Stimulated activated naive CD8-positive, alpha-beta T cell treated with anti-CD3 and anti-CD28 coated beads, Interleukin-15, amount 100 ng/mL, for 72 hours (primary cell): Measurements from ENCODE around the gene DPYSL3.
A peak's percentile ranks its signal among the peaks of the same experiment; 100 is the strongest.

ENCODE experiments used
- ATAC-seq: fragments of 150-1000 bp; cut with Tn5 transposase; 2 replicates; pipeline ENCODE4 v1.10.0; 2021; ENCODE audit warnings: mild to moderate bottlenecking, moderate library complexity
- DNase-seq, 2 donors: peaks; one replicate each; pipeline ENCODE4 v3.0.0; 2021 to 2022
- H3K27ac Mint-ChIP-seq, 2 donors: one replicate each; pipeline ENCODE4 v1.8.0; 2022; ENCODE audit warnings: mild to moderate bottlenecking in 2 of 2, mixed read lengths in 2 of 2, moderate library complexity in 2 of 2
- H3K27me3 Mint-ChIP-seq: one replicate; pipeline ENCODE4 v1.8.0; 2022; ENCODE audit warnings: mixed read lengths
- H3K4me1 Mint-ChIP-seq: one replicate; pipeline ENCODE4 v1.8.0; 2022; ENCODE audit warnings: mild to moderate bottlenecking, mixed read lengths
- H3K4me3 Mint-ChIP-seq, 2 donors: one replicate each; pipeline ENCODE4 v1.8.0; 2022; ENCODE audit warnings: mild to moderate bottlenecking in 2 of 2, mixed read lengths in 2 of 2, moderate library complexity in 1 of 2
- H3K9me3 Mint-ChIP-seq, 2 donors: one replicate each; pipeline ENCODE4 v1.8.0; 2022; ENCODE audit warnings: mixed read lengths in 2 of 2

DPYSL3 gene

GRCh38 chr5:147487031-147487750 is 22.7 kb downstream of the DPYSL3 start:
- DNase-seq: no peak
- peaks cover 32% of the 10 kb centered on the region for H3K27me3 Mint-ChIP-seq
- H3K9me3 Mint-ChIP-seq: no peaks in the 10 kb centered on the region

DNA sequence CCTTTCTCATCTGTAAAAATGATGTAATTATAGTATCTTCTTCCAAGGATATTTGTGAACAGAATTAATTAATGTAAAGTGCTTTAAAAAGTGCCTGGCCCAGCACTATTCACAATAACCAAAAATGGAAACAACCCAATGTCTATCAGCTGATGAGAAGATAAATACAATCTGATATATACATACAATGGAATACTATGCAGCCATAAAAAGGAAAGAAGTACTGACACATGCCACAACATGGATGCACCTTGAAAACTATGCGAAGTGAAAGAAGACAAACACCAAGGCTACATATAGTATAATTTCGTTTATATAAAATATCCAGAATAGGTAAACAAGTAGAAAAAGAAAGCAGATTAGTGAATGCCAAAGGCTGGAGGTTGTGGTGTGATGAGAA is 24.1 kb downstream of the DPYSL3 start:
- DNase-seq (no peak), ATAC-seq (no peak)
- Mint-ChIP-seq H3K27ac (no peak overlapping the region), H3K9me3 (no peaks in the 10 kb centered on the region), H3K27me3 (peaks cover 32% of the 10 kb centered on the region), H3K4me1 (no peaks in the 10 kb centered on the region), H3K4me3 (no peak overlapping the region)

More at GRCh38 chr5:147487031-147487750, 22.7 kb downstream of the DPYSL3 start:
- Mint-ChIP-seq H3K27ac (no peak overlapping the region), H3K4me3 (no peak overlapping the region), H3K4me1 (no peaks in the 10 kb centered on the region)
- ATAC-seq: no peak

DNA sequence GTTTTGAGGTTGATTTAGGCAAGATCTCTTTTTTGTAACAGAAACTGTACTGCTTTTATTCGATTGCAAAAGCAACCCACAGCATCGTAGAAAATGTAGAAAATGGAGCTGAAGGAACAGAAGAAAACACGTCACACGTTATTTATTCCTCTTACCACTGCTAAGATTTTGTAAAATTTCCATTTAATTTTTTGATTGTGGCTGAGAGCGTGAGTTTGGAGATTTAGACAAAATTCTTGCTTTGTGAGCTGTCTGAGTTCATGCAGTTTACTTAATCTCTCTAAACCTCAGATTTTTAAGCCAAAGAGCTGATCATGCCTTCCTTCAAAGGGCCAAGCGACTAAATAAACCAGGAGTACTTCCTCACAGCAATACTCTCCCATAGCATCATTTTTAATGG is 24.8 kb downstream of the DPYSL3 start:
- Mint-ChIP-seq H3K9me3 (peaks cover 0 to 4% of the 10 kb centered on the region in 2 donors), H3K27ac (no peak overlapping the region), H3K4me1 (no peaks in the 10 kb centered on the region), H3K4me3 (no peak overlapping the region), H3K27me3 (peaks cover 27% of the 10 kb centered on the region)
- DNase-seq (no peak), ATAC-seq (no peak)

GRCh38 chr5:147484708-147485020 is 25.2 kb downstream of the DPYSL3 start:
- ATAC-seq: no peak
- Mint-ChIP-seq H3K4me1 (no peaks in the 10 kb centered on the region), H3K4me3 (no peak overlapping the region)

GRCh38 chr5:147483961-147484707 is 25.7 kb downstream of the DPYSL3 start:
- Mint-ChIP-seq H3K4me3 (no peak overlapping the region), H3K27me3 (peaks cover 34% of the 10 kb centered on the region), H3K9me3 (peaks cover 0 to 5% of the 10 kb centered on the region in 2 donors), H3K27ac (no peak overlapping the region), H3K4me1 (no peaks in the 10 kb centered on the region)
- no peak for DNase-seq
- no peak for ATAC-seq

More at GRCh38 chr5:147484708-147485020, 25.2 kb downstream of the DPYSL3 start:
- Mint-ChIP-seq H3K27ac (no peak overlapping the region), H3K9me3 (peaks cover 0 to 5% of the 10 kb centered on the region in 2 donors), H3K27me3 (peaks cover 29% of the 10 kb centered on the region)
- no peak for DNase-seq

DNA sequence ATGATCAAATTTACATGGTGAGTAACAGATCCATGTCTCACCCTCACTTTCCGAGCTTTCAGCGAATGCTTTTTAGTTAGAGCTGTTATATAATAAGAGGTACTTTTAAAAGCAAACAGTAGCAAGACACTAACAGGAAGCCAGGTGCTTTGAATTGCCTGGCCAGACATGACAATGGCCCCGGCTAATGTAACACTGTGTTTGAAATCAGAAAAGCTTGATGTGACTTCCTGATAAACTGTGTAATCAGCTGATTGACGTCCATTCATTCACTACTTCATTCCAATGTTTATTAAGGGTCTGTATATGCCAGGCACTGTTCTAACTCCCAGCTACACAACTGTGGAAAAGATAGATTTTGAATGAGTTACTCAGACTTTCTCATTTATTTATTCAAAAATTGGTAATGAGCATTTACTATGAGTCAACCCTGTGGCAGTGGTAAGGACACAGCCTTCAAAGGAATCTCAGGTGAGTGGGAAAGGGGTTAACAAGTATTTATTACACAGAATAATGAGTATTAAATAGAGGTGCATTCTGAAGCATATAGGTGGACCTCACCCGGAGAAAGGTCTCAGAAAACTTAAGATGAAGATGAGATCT is 26.6 kb downstream of the DPYSL3 start:
- peaks cover 0 to 5% of the 10 kb centered on the region in 2 donors for H3K9me3 Mint-ChIP-seq
- ATAC-seq (no peak), DNase-seq (no peak)
- no peaks in the 10 kb centered on the region for H3K4me1 Mint-ChIP-seq
- no peak overlapping the region for H3K27ac Mint-ChIP-seq
- no peak overlapping the region for H3K4me3 Mint-ChIP-seq
- peaks cover 42% of the 10 kb centered on the region for H3K27me3 Mint-ChIP-seq

DNA sequence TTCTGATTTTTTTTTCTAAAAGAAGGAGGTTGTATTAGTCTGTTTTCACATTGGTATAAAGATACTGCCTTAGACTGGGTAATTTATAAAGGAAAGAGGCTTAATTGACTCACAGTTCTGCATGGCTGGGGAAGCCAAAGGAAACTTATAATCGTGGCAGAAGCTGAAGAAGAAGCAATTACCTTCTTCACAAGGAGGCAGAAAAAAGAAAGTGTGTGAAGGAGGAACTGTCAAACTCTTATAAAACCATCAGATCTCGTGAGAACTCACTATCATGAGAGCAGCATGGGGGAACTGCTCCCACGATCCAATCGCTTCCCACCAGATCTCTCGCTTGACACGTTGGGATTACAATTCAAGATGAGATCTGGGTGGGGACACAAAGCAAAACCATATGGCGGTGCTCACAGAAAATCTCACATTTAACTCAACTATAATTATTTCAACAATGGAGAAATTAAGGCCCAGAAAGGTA is 27.1 kb downstream of the DPYSL3 start:
- Mint-ChIP-seq H3K4me1 (no peaks in the 10 kb centered on the region), H3K27me3 (peaks cover 39% of the 10 kb centered on the region), H3K4me3 (no peak overlapping the region), H3K9me3 (peaks cover 0 to 5% of the 10 kb centered on the region in 2 donors), H3K27ac (no peak overlapping the region)
- ATAC-seq: no peak
- DNase-seq: no peak

DNA sequence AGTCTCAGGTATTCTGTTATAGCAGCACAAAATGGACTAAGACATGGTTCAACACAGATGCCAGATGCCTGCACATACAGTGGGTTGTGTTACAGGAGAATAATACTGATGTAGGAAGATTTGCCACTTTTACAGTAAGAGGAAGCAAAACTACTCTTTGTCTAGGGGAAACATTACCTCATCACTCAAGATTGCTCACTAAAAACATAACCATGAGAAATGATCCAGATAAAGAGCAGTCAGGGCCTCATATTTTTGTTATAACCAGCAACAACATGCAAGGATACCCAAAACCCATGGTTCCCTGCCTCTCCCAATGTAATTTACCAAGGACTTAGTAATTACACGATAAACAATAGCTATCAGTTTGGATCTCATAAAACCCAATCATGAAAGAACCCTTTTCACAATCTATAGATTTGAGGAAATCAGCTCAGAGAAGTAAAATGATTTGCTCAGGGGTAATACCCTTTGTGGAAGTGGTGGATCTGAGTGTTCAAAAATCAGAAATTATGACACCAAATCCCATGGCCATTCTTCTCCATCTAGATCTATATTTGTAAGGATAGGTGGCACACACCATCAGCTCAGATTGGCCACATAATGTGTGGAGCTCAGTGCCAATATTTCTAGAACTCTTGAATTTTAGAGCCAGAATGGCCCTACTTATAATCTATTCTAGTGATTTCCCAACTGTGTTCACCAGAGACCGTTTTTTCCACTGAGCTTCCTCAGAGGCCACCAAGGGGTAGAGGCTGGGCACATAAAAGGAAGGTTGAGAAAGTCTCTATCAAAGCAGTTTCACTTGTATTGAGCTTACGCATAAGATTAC is 27.8 kb downstream of the DPYSL3 start:
- ATAC-seq (no peak), DNase-seq (no peak)
- no peak overlapping the region for H3K4me3 Mint-ChIP-seq
- peaks cover 0 to 8% of the 10 kb centered on the region in 2 donors for H3K9me3 Mint-ChIP-seq
- H3K27ac Mint-ChIP-seq: no peak overlapping the region
- no peaks in the 10 kb centered on the region for H3K4me1 Mint-ChIP-seq
- peaks cover 37% of the 10 kb centered on the region for H3K27me3 Mint-ChIP-seq

- no peak for DNase-seq
- H3K9me3 Mint-ChIP-seq: peaks cover 0 to 10% of the 10 kb centered on the region in 2 donors
- no peak overlapping the region for H3K27ac Mint-ChIP-seq
- peaks cover 37% of the 10 kb centered on the region for H3K27me3 Mint-ChIP-seq
- H3K4me3 Mint-ChIP-seq: no peak overlapping the region
- ATAC-seq: no peak
- no peaks in the 10 kb centered on the region for H3K4me1 Mint-ChIP-seq
Measured at GRCh38 chr5:147481376-147481775, 28.5 kb downstream of the DPYSL3 start.

GRCh38 chr5:147479949-147480348 is 29.9 kb downstream of the DPYSL3 start:
- H3K4me1 Mint-ChIP-seq: no peaks in the 10 kb centered on the region
- H3K27ac Mint-ChIP-seq: peak overlapping the region in 1 of 2 donors; percentile 28
- DNase-seq: no peak
- H3K9me3 Mint-ChIP-seq: peaks cover 0 to 10% of the 10 kb centered on the region in 2 donors
- peaks cover 37% of the 10 kb centered on the region for H3K27me3 Mint-ChIP-seq
- no peak for ATAC-seq
- no peak overlapping the region for H3K4me3 Mint-ChIP-seq

DNA sequence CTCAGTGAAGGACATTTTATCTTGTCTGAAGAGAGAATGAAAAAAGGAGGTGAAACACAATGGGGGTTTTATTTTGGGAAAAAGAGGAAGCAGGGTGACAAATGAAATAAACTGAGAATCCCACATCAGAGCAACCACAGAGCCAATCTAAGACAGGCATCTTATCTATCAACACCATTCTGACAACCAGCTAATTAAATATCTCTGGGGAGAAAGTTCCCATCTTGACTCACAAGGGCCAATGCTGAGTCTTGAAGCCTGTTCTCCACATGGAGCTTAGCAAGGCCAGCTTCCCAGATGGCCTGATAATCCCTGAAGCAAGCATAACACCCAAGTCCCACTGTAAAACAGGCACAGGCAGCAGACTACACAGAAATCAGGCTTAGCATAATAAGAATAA is 30.4 kb downstream of the DPYSL3 start:
- H3K4me1 Mint-ChIP-seq: no peaks in the 10 kb centered on the region
- no peak overlapping the region for H3K4me3 Mint-ChIP-seq
- no peak overlapping the region for H3K27ac Mint-ChIP-seq
- no peak for DNase-seq
- no peak for ATAC-seq
- H3K9me3 Mint-ChIP-seq: peaks cover 0 to 10% of the 10 kb centered on the region in 2 donors
- H3K27me3 Mint-ChIP-seq: peaks cover 37% of the 10 kb centered on the region

GRCh38 chr5:147474140-147474539 is 35.7 kb downstream of the DPYSL3 start:
- Mint-ChIP-seq H3K4me3 (no peak overlapping the region), H3K27ac (no peak overlapping the region), H3K9me3 (peaks cover 5 to 11% of the 10 kb centered on the region in 2 donors), H3K4me1 (no peaks in the 10 kb centered on the region), H3K27me3 (peaks cover 20% of the 10 kb centered on the region)
- DNase-seq (no peak), ATAC-seq (no peak)

- no peak overlapping the region for H3K27ac Mint-ChIP-seq
- no peak for ATAC-seq
- H3K4me1 Mint-ChIP-seq: no peaks in the 10 kb centered on the region
- peaks cover 9% of the 10 kb centered on the region for H3K27me3 Mint-ChIP-seq
- H3K4me3 Mint-ChIP-seq: no peak overlapping the region
- peaks cover 5 to 11% of the 10 kb centered on the region in 2 donors for H3K9me3 Mint-ChIP-seq
- no peak for DNase-seq
Measured at GRCh38 chr5:147472664-147473475, 37.0 kb downstream of the DPYSL3 start.

DNA sequence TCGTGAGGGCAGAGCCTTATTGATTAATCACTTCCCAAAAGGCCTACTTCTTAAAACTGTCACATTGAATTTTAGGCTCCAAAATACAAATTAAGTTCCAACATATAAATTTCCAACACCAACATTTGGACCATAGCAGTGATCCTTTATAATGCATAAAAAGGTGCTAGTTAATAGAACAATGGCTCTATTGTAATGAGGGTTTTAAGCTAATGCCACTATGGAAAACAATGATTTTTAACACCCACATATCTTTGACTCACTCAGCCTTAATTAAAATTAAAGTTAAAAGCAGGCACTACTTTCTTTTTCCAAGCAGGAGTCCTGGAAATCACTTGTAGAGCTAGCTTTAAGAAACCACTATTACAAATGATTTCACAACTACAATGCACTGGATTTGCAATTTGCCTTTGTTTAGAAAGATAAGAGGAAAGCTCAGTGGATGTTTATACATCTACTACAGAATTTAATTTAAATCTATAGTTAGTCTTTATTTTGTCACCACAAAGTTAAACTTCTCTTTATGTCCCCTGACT is 41.8 kb downstream of the DPYSL3 start:
- no peak overlapping the region for H3K27ac Mint-ChIP-seq
- H3K4me3 Mint-ChIP-seq: no peak overlapping the region
- peaks cover 5 to 7% of the 10 kb centered on the region in 2 donors for H3K9me3 Mint-ChIP-seq
- peaks cover 7% of the 10 kb centered on the region for H3K27me3 Mint-ChIP-seq
- H3K4me1 Mint-ChIP-seq: no peaks in the 10 kb centered on the region
- ATAC-seq (no peak), DNase-seq (no peak)
